Epithelial cell of proximal tubule (primary cell): ENCODE measurements around the gene TSPAN13. TPM values are rescaled to one million over a fixed set of nuclear protein-coding genes. Genes with fewer than 3 reads are reported as not detected.

ENCODE experiments used
- DNase-seq: peaks from one replicate; pipeline ENCODE4 v3.0.0-alpha.2; 2011; ENCODE audit warnings: low read depth
- H3K4me3 ChIP-seq: 2 replicates; pipeline ENCODE4 v1.5.1; 2011; ENCODE audit warnings: low read depth, mild to moderate bottlenecking, low read length
- total RNA-seq: library from RNA; depleted of rRNA; stranded (reverse); fragments of >200 nt; gene quantifications from 2 replicates; pipeline ENCODE4 v1.2.3, GENCODE V29; 2015
- TF ChIP-seq, protein P1 (sequence below): conservative IDR thresholded peaks from 2 replicates; pipeline ENCODE4 v1.5.1; 2012; ENCODE audit warnings: low read depth, mild to moderate bottlenecking, low read length

The TSPAN13 gene
- 21.7 and 25.8 TPM in 2 replicates for total RNA-seq

DNA sequence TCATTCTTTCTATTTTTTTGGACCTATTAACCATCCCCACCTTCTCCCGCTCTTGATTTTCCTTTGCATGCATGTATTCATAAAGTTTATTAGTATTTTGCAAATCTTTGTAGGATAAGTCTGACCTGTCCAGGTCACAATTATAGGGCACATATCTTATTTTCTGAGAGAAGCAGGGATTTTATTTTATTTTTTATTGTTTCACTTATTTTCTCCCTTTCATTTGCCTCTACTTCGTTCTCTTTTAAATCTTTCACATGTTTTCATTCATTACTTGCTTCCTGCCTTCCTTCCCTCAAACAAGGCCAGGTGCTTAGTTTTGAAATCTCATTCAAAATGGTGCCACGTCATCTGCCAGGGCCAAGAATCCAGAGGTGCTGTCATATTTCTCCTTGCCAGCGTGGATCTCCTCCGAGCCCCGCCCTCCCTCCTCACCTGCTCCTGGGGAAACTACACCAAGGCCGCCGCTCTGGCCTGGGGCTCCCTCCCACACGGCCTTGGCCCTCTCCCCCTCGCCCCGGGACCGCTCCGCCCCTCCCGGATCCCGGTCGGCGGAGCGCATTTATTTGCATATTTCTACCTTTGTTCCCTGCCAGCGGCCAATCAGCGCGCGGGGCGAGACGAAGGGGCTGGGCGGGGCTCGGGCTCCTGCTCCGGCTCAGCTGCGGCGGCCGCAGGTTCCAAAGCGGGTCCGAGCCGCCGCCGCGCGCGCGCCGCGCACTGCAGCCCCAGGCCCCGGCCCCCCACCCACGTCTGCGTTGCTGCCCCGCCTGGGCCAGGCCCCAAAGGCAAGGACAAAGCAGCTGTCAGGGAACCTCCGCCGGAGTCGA lies at the start of gene TSPAN13:
TSS of gene TSPAN13 (plus strand) at position 654 of the 830 bp plus-strand sequence. CDS start 213 bp downstream, outside the sequence.
- no peak for DNase-seq
- TF ChIP-seq, protein P1, sequence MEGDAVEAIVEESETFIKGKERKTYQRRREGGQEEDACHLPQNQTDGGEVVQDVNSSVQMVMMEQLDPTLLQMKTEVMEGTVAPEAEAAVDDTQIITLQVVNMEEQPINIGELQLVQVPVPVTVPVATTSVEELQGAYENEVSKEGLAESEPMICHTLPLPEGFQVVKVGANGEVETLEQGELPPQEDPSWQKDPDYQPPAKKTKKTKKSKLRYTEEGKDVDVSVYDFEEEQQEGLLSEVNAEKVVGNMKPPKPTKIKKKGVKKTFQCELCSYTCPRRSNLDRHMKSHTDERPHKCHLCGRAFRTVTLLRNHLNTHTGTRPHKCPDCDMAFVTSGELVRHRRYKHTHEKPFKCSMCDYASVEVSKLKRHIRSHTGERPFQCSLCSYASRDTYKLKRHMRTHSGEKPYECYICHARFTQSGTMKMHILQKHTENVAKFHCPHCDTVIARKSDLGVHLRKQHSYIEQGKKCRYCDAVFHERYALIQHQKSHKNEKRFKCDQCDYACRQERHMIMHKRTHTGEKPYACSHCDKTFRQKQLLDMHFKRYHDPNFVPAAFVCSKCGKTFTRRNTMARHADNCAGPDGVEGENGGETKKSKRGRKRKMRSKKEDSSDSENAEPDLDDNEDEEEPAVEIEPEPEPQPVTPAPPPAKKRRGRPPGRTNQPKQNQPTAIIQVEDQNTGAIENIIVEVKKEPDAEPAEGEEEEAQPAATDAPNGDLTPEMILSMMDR, result no peak
- peak within 1 kb of the TSS; percentile 90 for H3K4me3 ChIP-seq

GRCh38 chr7:16708511-16708910 lies 45.0 kb upstream of the TSPAN13 start:
- DNase-seq, result no peak
- TF ChIP-seq, protein P1, result no peak
- H3K4me3 ChIP-seq, result no peak overlapping the region

DNA sequence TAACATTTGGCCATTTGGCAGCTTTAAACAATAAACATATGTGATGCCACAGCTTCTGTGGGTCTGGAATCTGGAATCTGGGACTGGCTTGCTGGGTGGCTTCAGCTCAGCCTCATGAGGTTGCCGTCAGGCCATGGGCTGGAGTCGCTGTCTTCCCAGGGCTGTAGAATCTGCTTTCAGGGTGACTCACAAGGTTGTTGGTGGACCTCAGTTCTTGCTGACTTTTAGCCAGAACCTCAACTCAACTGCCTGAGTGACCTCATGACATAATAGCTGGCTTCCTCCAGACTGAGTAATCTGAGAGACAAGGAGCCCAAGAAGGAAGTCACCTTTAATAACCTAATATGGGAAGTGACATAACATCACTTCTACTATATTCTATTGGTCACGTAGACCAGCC lies 44.6 kb upstream of the TSPAN13 start:
- TF ChIP-seq, protein P1, result no peak
- no peak overlapping the region for H3K4me3 ChIP-seq
- DNase-seq, result peak; percentile 90

GRCh38 chr7:16710651-16711050 lies 42.9 kb upstream of the TSPAN13 start:
- DNase-seq, result no peak
- H3K4me3 ChIP-seq, result no peak overlapping the region
- TF ChIP-seq, protein P1, result no peak

- H3K4me3 ChIP-seq, result no peak overlapping the region
- TF ChIP-seq, protein P1, result no peak
- peak; percentile 37 for DNase-seq
These were observed 41.8 kb upstream of the TSPAN13 start for GRCh38 chr7:16711730-16712129.

DNA sequence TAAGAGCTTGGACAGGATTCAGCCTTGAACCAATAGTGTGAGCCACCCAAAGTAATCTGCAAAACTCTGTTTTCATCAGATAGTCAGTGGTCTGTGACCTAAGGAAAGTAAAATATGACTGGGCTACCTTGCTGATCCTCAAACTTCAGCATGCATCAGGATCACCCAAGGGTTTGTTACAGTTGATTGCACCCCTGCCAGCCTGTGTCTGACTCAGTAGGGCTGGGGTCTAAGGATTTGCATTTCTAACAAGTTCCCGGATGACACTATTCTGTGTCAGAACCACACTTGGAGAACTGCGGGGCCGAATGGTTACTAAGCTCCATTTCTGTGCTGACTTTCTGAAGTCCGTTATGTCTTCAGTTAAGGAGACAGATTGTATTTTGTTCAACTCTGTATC lies 40.6 kb upstream of the TSPAN13 start:
- DNase-seq, result peak; percentile 86
- TF ChIP-seq, protein P1, result no peak
- H3K4me3 ChIP-seq, result no peak overlapping the region

DNA sequence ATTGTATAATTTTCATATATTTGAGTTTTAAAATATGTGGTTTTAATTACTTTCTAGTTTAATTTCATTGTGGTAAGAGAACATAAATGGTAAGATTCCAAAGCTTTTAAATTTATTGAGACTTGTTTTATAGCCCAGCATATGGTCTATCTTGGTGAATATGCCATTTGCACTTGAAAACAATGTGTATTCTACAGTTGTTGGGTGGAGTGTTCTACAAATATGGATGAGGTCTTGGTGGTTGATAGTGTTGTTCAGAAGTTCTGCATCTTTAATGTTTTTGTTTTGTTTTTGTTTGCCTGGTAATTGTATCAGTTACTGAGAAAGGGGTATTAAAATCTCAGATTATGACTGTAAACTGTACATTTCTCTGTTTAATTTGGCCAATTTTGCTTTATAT lies 37.6 kb upstream of the TSPAN13 start:
- no peak overlapping the region for H3K4me3 ChIP-seq
- TF ChIP-seq, protein P1, result no peak
- no peak for DNase-seq
